ENCODE results near the gene ARID5A. TPM values are rescaled to one million over a fixed set of nuclear protein-coding genes. Genes with fewer than 3 reads are reported as not detected.

ARID5A gene
- total and polyA plus RNA-seq, 2 of the 13 experiments (the other 11 are each of a cell fraction or from before 2014, with no cell fraction given): 6.0 to 9.5 TPM

DNA sequence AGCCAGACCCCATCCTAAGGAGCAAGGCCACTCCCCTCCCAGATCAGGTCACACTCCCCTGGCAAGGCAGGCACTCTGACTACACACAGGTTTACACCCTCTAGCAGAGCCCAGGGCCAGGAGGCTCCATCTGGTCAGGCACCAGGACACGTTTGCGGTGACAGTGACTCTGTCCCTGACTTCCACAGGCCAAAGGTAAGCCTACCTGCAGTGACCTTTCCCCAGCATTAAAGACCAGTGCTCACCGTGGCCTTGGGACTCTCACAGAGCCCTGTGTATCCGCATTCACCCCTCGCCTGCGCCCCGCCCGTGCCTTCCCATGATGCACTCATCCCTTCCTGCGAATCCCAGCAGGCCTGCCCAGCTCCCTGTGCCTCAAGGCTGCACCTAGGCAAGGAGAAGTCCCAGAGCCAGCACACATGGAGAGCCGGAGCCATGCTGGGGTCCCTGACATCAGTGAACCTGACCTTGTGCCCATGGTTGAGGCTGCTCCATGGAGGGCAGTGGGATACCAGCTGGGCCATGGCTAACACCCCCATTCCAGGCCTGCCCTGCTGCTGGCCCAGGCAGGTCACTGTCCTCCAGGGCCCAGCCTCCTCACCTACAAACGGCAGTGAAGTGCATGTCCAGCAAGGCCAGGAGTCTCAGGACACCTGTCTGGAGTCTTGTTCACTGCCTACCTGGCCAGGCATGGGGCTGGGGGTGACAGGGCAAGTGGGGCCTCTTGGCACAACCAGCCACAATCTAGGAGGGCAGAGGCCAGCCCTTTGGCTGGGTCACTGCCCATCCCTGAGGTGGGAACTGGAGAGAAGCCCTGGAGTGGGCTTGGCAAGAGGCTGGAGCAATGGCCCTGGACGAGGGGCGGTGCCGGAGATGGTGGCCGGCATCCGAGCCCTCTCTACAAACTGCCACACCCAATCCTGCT lies 34.4 kb upstream of the ARID5A start (continued):
- TF ChIP-seq, protein P1, sequence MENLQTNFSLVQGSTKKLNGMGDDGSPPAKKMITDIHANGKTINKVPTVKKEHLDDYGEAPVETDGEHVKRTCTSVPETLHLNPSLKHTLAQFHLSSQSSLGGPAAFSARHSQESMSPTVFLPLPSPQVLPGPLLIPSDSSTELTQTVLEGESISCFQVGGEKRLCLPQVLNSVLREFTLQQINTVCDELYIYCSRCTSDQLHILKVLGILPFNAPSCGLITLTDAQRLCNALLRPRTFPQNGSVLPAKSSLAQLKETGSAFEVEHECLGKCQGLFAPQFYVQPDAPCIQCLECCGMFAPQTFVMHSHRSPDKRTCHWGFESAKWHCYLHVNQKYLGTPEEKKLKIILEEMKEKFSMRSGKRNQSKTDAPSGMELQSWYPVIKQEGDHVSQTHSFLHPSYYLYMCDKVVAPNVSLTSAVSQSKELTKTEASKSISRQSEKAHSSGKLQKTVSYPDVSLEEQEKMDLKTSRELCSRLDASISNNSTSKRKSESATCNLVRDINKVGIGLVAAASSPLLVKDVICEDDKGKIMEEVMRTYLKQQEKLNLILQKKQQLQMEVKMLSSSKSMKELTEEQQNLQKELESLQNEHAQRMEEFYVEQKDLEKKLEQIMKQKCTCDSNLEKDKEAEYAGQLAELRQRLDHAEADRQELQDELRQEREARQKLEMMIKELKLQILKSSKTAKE (CRISPR knock-in tag; IDR thresholded peaks at IDR 0.05; ENCODE audit: borderline replicate concordance): no peak
- TF ChIP-seq, protein P2, sequence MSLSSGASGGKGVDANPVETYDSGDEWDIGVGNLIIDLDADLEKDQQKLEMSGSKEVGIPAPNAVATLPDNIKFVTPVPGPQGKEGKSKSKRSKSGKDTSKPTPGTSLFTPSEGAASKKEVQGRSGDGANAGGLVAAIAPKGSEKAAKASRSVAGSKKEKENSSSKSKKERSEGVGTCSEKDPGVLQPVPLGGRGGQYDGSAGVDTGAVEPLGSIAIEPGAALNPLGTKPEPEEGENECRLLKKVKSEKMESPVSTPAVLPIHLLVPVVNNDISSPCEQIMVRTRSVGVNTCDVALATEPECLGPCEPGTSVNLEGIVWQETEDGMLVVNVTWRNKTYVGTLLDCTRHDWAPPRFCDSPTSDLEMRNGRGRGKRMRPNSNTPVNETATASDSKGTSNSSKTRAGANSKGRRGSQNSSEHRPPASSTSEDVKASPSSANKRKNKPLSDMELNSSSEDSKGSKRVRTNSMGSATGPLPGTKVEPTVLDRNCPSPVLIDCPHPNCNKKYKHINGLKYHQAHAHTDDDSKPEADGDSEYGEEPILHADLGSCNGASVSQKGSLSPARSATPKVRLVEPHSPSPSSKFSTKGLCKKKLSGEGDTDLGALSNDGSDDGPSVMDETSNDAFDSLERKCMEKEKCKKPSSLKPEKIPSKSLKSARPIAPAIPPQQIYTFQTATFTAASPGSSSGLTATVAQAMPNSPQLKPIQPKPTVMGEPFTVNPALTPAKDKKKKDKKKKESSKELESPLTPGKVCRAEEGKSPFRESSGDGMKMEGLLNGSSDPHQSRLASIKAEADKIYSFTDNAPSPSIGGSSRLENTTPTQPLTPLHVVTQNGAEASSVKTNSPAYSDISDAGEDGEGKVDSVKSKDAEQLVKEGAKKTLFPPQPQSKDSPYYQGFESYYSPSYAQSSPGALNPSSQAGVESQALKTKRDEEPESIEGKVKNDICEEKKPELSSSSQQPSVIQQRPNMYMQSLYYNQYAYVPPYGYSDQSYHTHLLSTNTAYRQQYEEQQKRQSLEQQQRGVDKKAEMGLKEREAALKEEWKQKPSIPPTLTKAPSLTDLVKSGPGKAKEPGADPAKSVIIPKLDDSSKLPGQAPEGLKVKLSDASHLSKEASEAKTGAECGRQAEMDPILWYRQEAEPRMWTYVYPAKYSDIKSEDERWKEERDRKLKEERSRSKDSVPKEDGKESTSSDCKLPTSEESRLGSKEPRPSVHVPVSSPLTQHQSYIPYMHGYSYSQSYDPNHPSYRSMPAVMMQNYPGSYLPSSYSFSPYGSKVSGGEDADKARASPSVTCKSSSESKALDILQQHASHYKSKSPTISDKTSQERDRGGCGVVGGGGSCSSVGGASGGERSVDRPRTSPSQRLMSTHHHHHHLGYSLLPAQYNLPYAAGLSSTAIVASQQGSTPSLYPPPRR (CRISPR knock-in tag; IDR thresholded peaks at IDR 0.05; ENCODE audit: borderline replicate concordance): no peak; the same call in 1 of the 2 replicates
- TF ChIP-seq IKZF4 (CRISPR knock-in tag; IDR thresholded peaks at IDR 0.05; ENCODE audit: borderline replicate concordance, low read depth, not compliant biosample characterization) (no peak), TFE3 (CRISPR knock-in tag; IDR thresholded peaks at IDR 0.05) (peak; percentile 54; the same call in 1 of the 2 replicates), HDAC1 (CRISPR knock-in tag; IDR thresholded peaks at IDR 0.05) (no peak), HOXA7 (CRISPR knock-in tag; IDR thresholded peaks at IDR 0.05) (no peak), ZNF274 (CRISPR knock-in tag; IDR thresholded peaks at IDR 0.05) (no peak; the same call in 1 of the 2 replicates), ZNF160 (CRISPR knock-in tag; IDR thresholded peaks at IDR 0.05) (peak; percentile 48; the same call in 1 of the 2 replicates), ZNF34 (CRISPR knock-in tag; IDR thresholded peaks at IDR 0.05; ENCODE audit: borderline replicate concordance) (0 out of 2 replicates have a peak, but pooled peaks have one; percentile 34), NFE2L1 (CRISPR knock-in tag; IDR thresholded peaks at IDR 0.05; ENCODE audit: borderline replicate concordance) (no peak), ZSCAN20 (CRISPR knock-in tag; IDR thresholded peaks at IDR 0.05; ENCODE audit: borderline replicate concordance) (no peak), ARNTL (CRISPR knock-in tag; IDR thresholded peaks at IDR 0.05) (peak; percentile 72; the same call in 1 of the 2 replicates), ZNF3 (CRISPR knock-in tag; IDR thresholded peaks at IDR 0.05) (no peak), ZSCAN9 (CRISPR knock-in tag; IDR thresholded peaks at IDR 0.05; ENCODE audit: borderline replicate concordance) (no peak; the same call in 1 of the 2 replicates), NR2F6 (IDR thresholded peaks at IDR 0.05) (peak; percentile 60), NR2F6 (CRISPR knock-in tag; IDR thresholded peaks at IDR 0.05) (peak; percentile 83), HNRNPLL (IDR thresholded peaks at IDR 0.05; ENCODE audit: low read depth, low read length, poor library complexity, severe bottlenecking) (peak; percentile 32), GLMP (CRISPR knock-in tag; IDR thresholded peaks at IDR 0.05; ENCODE audit: borderline replicate concordance) (no peak), ERF (CRISPR knock-in tag; IDR thresholded peaks at IDR 0.05) (0 out of 2 replicates have a peak, but pooled peaks have one; percentile 28)
